Skeletal muscle satellite cell (primary cell): ENCODE data around the gene RNF144B.

ENCODE experiments used
- H3K27me3 ChIP-seq: 2 replicates; pipeline ENCODE4 v1.7.0; 2013; ENCODE audit warnings: low read length; ENCODE audit not compliant: control insufficient read depth, insufficient read depth
- H3K36me3 ChIP-seq: 2 replicates; pipeline ENCODE4 v1.7.0; 2013; ENCODE audit warnings: mild to moderate bottlenecking, control low read depth, low read length; ENCODE audit not compliant: insufficient read depth
- H3K4me1 ChIP-seq: 2 replicates; pipeline ENCODE4 v1.7.0; 2013; ENCODE audit warnings: low read length; ENCODE audit not compliant: control insufficient read depth, insufficient read depth
- H3K4me2 ChIP-seq: 2 replicates; pipeline ENCODE4 v1.7.0; 2013; ENCODE audit warnings: mild to moderate bottlenecking, low read length
- H3K4me3 ChIP-seq: 2 replicates; pipeline ENCODE4 v1.7.0; 2013; ENCODE audit warnings: low read length
- H3K9ac ChIP-seq: 2 replicates; pipeline ENCODE4 v1.7.0; 2013; ENCODE audit warnings: mild to moderate bottlenecking, low read depth, low read length, moderate library complexity
- H3K9me3 ChIP-seq: replicated peaks from 2 replicates; pipeline ENCODE4 v1.7.0; 2013; ENCODE audit warnings: mild to moderate bottlenecking, control low read depth, low read length

Gene RNF144B

GRCh38 chr6:18503593-18504231, 116.6 kb downstream of the RNF144B start:
- peak overlapping the region; percentile 61 for H3K9ac ChIP-seq
- H3K27me3 ChIP-seq, result no peaks in the 10 kb centered on the region
- no peaks in the 10 kb centered on the region for H3K9me3 ChIP-seq
- H3K4me1 ChIP-seq, result peaks cover 7% of the 10 kb centered on the region
- no peaks in the 10 kb centered on the region for H3K36me3 ChIP-seq
- H3K4me3 ChIP-seq, result peak overlapping the region; percentile 63
- peak overlapping the region; percentile 80 for H3K4me2 ChIP-seq

DNA sequence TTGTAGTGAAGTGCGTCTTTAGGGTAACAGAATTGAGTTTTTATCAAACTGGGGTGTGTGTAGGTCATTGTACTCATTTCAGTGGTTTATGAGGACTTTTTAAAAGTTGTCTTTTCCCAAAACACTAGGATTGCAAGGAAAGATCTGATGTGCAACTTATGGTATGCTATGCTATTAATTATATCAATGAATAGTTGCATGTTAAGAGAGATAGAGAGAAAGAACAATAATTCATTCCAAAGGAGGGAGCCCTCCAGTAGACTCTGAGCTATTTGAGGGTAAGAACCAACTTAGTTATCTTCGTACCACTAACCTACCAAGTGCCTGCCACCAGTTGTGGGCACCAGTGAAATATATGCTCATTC, 117.1 kb downstream of the RNF144B start:
- no peak overlapping the region for H3K4me2 ChIP-seq
- H3K9ac ChIP-seq, result no peak overlapping the region
- H3K36me3 ChIP-seq, result no peaks in the 10 kb centered on the region
- H3K4me1 ChIP-seq, result peaks cover 7% of the 10 kb centered on the region
- H3K9me3 ChIP-seq, result no peaks in the 10 kb centered on the region
- H3K27me3 ChIP-seq, result no peaks in the 10 kb centered on the region
- H3K4me3 ChIP-seq, result no peak overlapping the region

DNA sequence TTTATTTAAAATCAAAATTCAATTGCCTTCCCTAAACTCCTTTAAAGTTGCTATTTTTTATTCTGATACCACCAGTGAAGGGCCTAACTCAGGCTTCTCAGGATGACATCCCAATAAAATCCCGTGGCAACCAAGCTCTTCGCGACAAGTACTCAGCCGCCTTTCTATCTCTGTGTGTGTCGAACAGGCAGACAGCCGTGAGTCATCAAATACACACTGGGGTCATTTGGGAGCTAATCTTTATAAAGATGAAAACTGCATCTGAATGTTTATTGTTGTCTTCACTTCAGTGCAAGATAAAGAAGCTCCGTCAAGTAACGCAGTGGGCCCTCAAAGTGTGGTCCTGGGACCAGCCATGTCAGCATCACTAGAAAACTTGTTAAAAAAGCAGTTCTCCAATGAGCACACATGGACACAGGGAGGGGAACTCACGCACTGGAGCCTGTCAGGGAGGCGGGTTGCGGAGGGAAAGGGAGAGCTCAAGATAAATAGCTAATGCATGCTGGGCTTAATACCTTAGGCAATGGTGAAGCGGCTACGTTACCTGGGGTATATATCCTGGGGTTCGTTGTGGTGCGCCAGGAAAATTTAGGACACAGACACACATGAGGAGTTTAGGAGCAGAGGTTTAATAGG, 119.3 kb downstream of the RNF144B start:
- peaks cover 7% of the 10 kb centered on the region for H3K4me1 ChIP-seq
- H3K4me3 ChIP-seq, result no peak overlapping the region
- H3K36me3 ChIP-seq, result no peaks in the 10 kb centered on the region
- H3K27me3 ChIP-seq, result no peaks in the 10 kb centered on the region
- H3K9me3 ChIP-seq, result no peaks in the 10 kb centered on the region
- H3K9ac ChIP-seq, result no peak overlapping the region
- no peak overlapping the region for H3K4me2 ChIP-seq

GRCh38 chr6:18507018-18507415, 119.9 kb downstream of the RNF144B start:
- no peak overlapping the region for H3K4me2 ChIP-seq
- H3K27me3 ChIP-seq, result no peaks in the 10 kb centered on the region
- no peaks in the 10 kb centered on the region for H3K36me3 ChIP-seq
- peaks cover 7% of the 10 kb centered on the region for H3K4me1 ChIP-seq
- H3K4me3 ChIP-seq, result no peak overlapping the region
- H3K9ac ChIP-seq, result no peak overlapping the region
- H3K9me3 ChIP-seq, result no peaks in the 10 kb centered on the region

GRCh38 chr6:18507561-18507960, 120.4 kb downstream of the RNF144B start:
- Histone ChIP-seq H3K4me1 (peaks cover 7% of the 10 kb centered on the region), H3K4me2 (no peak overlapping the region), H3K9me3 (no peaks in the 10 kb centered on the region), H3K9ac (no peak overlapping the region), H3K27me3 (no peaks in the 10 kb centered on the region), H3K36me3 (no peaks in the 10 kb centered on the region), H3K4me3 (no peak overlapping the region)

DNA sequence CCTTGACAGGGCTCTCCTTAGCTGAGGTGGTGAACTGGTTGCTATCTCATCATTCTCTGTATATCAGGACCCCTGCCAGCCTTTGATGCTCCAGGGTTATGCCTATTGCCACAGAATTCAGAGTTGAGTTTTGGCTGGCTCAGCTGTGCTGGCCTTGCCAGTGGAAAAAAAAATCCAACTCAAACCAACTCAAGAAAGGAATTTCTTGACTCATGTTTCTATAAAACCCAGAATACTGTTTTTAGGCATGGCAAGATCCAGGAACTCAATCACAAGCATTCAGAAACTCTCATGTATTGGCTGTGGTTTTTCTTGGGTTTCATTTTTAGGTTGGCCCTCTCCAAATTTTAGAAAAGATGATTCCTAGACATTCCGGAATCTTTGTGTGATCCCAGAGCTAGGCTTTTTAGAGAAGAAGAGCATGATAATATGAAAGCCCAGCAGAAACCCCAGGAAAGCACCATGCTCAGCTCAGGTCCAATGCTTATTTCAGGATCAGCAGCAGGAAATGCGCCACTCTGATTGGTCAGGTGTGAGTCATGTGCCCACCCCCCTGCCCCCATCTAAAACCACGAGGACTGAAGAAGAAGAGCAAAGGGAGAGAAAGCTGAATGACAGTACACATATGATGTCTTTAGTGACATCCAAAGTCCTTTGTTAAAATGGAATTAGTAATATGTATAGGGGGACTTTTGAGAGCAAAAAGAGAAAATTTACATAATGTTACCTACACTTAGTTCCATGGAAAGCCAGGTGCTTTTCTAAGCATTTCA, 122.9 kb downstream of the RNF144B start:
- Histone ChIP-seq H3K9me3 (no peaks in the 10 kb centered on the region), H3K4me3 (no peak overlapping the region), H3K27me3 (no peaks in the 10 kb centered on the region), H3K4me1 (no peaks in the 10 kb centered on the region), H3K36me3 (no peaks in the 10 kb centered on the region), H3K9ac (no peak overlapping the region), H3K4me2 (no peak overlapping the region)

DNA sequence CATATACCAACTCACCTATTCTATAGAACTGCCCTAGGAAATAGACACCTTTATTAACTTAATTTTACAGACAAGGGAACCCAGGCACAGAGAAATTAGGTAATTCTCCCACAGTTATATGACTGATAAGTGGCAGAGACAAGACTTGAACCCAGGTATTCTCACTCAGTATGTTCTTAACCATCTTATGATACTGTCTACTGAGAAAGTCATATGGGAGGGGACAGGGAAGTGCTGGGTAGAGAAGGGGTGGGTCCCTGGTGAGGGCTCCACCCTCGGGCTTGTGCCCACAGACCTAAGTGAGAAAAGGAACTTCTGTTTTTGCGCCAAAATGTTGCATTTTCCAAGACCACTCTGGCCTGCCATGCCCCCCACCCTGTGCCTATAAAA, 123.5 kb downstream of the RNF144B start:
- Histone ChIP-seq H3K27me3 (no peaks in the 10 kb centered on the region), H3K4me2 (no peak overlapping the region), H3K9ac (no peak overlapping the region), H3K36me3 (no peaks in the 10 kb centered on the region), H3K9me3 (no peaks in the 10 kb centered on the region), H3K4me1 (peaks cover 5% of the 10 kb centered on the region), H3K4me3 (no peak overlapping the region)

- H3K9ac ChIP-seq, result no peak overlapping the region
- no peaks in the 10 kb centered on the region for H3K9me3 ChIP-seq
- no peak overlapping the region for H3K4me3 ChIP-seq
- no peaks in the 10 kb centered on the region for H3K27me3 ChIP-seq
- H3K36me3 ChIP-seq, result no peaks in the 10 kb centered on the region
- H3K4me1 ChIP-seq, result peaks cover 10% of the 10 kb centered on the region
- H3K4me2 ChIP-seq, result no peak overlapping the region
Observed at GRCh38 chr6:18511211-18511610, 124.1 kb downstream of the RNF144B start.

DNA sequence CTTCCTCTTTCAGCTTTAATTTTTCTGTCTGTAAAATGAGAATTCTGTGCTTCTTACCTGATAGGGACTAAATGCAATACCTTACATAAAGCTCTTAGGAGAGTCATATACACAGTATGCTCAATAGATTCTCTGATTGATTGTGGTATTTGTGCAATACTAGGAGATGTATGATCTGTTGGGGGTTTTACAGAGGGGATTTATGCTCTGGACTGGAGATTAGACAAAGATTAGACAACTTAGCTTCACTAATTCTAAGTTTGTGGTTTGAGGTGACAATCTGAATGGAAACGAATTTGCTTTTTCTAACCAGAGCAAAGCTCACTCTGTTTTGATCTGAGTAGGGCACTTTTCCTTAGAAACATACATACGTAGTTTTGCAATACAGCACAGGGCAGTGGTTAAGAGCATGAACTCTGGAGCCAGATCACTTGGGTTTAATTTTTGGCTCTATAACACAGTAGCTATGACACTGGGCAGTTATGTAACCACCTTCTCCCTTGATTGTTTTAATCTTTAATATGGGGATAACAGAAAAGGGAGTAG, 126.2 kb downstream of the RNF144B start:
- H3K4me3 ChIP-seq, result no peak overlapping the region
- no peaks in the 10 kb centered on the region for H3K27me3 ChIP-seq
- H3K36me3 ChIP-seq, result no peaks in the 10 kb centered on the region
- H3K4me1 ChIP-seq, result peaks cover 11% of the 10 kb centered on the region
- no peak overlapping the region for H3K4me2 ChIP-seq
- H3K9me3 ChIP-seq, result no peaks in the 10 kb centered on the region
- no peak overlapping the region for H3K9ac ChIP-seq

- peaks cover 11% of the 10 kb centered on the region for H3K4me1 ChIP-seq
- H3K27me3 ChIP-seq, result no peaks in the 10 kb centered on the region
- no peak overlapping the region for H3K9ac ChIP-seq
- no peaks in the 10 kb centered on the region for H3K9me3 ChIP-seq
- no peak overlapping the region for H3K4me3 ChIP-seq
- no peak overlapping the region for H3K4me2 ChIP-seq
- H3K36me3 ChIP-seq, result no peaks in the 10 kb centered on the region
Observed at GRCh38 chr6:18514180-18514579, 127.0 kb downstream of the RNF144B start.

DNA sequence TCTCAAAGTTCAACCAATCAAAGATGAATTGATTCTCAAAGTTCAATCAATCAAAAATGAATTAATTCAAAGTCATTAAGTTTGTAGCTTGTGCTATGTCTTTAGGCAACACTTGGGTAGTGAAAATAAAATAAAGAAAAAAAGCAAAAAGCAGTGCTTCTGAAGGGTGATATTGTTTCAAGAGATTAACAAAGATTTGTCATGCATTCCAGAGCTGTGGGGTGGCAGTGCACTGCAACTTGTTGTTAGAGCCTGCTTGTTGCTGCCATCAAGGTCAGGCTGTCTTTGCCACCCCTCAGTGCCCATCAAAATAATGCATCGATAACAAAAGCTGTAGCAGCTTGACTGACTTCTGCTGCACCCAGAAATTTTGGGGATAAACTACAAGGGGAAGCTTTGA, 128.6 kb downstream of the RNF144B start:
- H3K36me3 ChIP-seq, result no peaks in the 10 kb centered on the region
- no peaks in the 10 kb centered on the region for H3K27me3 ChIP-seq
- H3K9ac ChIP-seq, result no peak overlapping the region
- peak overlapping the region; percentile 26 for H3K4me2 ChIP-seq
- no peaks in the 10 kb centered on the region for H3K9me3 ChIP-seq
- no peak overlapping the region for H3K4me3 ChIP-seq
- peaks cover 11% of the 10 kb centered on the region for H3K4me1 ChIP-seq
